Testis (tissue), 3 donors: ENCODE measurements around the gene EBP. TPM values are rescaled to one million over a fixed set of nuclear protein-coding genes. Genes with fewer than 3 reads are reported as not detected.

Experiments used
- DNase-seq: peaks from one replicate; pipeline ENCODE4 v3.0.0-alpha.2; 2019
- H3K27ac ChIP-seq, 2 donors: fragments of 200-600 bp; sonication (generic); one replicate each; pipeline ENCODE4 v1.5.1; 2019
- H3K27me3 ChIP-seq: fragments of 200-600 bp; sonication (generic); one replicate; pipeline ENCODE4 v1.5.1; 2019
- H3K36me3 ChIP-seq: fragments of 200-600 bp; sonication (generic); one replicate; pipeline ENCODE4 v1.5.1; 2017; ENCODE audit warnings: low read depth; ENCODE audit errors: missing control alignments
- H3K4me1 ChIP-seq: fragments of 200-600 bp; sonication (generic); one replicate; pipeline ENCODE4 v1.5.1; 2019
- H3K4me3 ChIP-seq, 2 donors: fragments of 200-600 bp; sonication (generic); one replicate each; pipeline ENCODE4 v1.5.1; 2017 to 2019
- H3K9me3 ChIP-seq: fragments of 200-600 bp; sonication (generic); one replicate; pipeline ENCODE4 v1.5.1; 2017
- POLR2A ChIP-seq: fragments of 450-650 bp; IDR thresholded peaks from one replicate; pipeline ENCODE4 v1.6.1; 2017; ENCODE audit warnings: antibody characterized with exemption, mild to moderate bottlenecking, moderate library complexity
- WGBS, 2 donors: methylation state at CpG; one replicate each; pipeline ENCODE4 v1.1.5; 2018; 5-methylcytosine and 5-hydroxymethylcytosine counted together
- intact Hi-C: fragments of 100-400 bp; cut with DNase I; formaldehyde crosslinking; loops from one replicate; pipeline ENCODE4 v1.15.1; 2023; ENCODE audit warnings: low total_unique reads
- polyA plus RNA-seq: library from polyadenylated mRNA; stranded (reverse); fragments of 350-450 nt; fragmentation: Illumina TruSeq; extraction: RNeasy Lipid Tissue Mini Kit (QIAGEN cat#74804); gene quantifications from one replicate; pipeline ENCODE4 v1.2.3, GENCODE V29; 2014; ENCODE audit warnings: low read depth, low replicate concordance; ENCODE audit not compliant: insufficient read depth
- total RNA-seq, 2 donors: library from RNA; depleted of rRNA; stranded (reverse); fragments of >200 nt; gene quantifications; one replicate each; pipeline ENCODE4 v1.2.3, GENCODE V29; 2016
- TF ChIP-seq, protein P1 (sequence below), 3 experiments: fragments of 450-650 bp in 2 of 3; fragments of 200-600 bp in 1 of 3; sonication (generic) in 1 of 3; IDR thresholded peaks; one replicate each; pipeline ENCODE4 v1.5.1; 2016 to 2019; ENCODE audit warnings: antibody characterized with exemption in 3 of 3, mild to moderate bottlenecking in 2 of 3, moderate library complexity in 1 of 3

Gene EBP
- total and polyA plus RNA-seq, 3 donors from 2014 or later, result 30.4 to 61.0 (median 48.8) TPM

GRCh38 chrX:48474127-48474526 lies 47.5 kb upstream of the EBP start:
- no peak for TF ChIP-seq POLR2A
- TF ChIP-seq, protein P1, sequence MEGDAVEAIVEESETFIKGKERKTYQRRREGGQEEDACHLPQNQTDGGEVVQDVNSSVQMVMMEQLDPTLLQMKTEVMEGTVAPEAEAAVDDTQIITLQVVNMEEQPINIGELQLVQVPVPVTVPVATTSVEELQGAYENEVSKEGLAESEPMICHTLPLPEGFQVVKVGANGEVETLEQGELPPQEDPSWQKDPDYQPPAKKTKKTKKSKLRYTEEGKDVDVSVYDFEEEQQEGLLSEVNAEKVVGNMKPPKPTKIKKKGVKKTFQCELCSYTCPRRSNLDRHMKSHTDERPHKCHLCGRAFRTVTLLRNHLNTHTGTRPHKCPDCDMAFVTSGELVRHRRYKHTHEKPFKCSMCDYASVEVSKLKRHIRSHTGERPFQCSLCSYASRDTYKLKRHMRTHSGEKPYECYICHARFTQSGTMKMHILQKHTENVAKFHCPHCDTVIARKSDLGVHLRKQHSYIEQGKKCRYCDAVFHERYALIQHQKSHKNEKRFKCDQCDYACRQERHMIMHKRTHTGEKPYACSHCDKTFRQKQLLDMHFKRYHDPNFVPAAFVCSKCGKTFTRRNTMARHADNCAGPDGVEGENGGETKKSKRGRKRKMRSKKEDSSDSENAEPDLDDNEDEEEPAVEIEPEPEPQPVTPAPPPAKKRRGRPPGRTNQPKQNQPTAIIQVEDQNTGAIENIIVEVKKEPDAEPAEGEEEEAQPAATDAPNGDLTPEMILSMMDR (IDR thresholded peaks at IDR 0.05), result no peak
- no peak overlapping the region for H3K4me3 ChIP-seq
- H3K36me3 ChIP-seq, result no peaks in the 10 kb centered on the region
- WGBS, 2 donors, result 10 to 62% methylated on average over 2 to 10 of the region's 10 CpGs
- H3K9me3 ChIP-seq, result no peaks in the 10 kb centered on the region
- peaks cover 7% of the 10 kb centered on the region for H3K4me1 ChIP-seq
- peak overlapping the region in 1 of 2 donors; percentile 53 for H3K27ac ChIP-seq
- H3K27me3 ChIP-seq, result no peaks in the 10 kb centered on the region
- intact Hi-C loops, result no loop called here
- no peak for DNase-seq

GRCh38 chrX:48474581-48474980 lies 47.0 kb upstream of the EBP start:
- no peak for TF ChIP-seq POLR2A
- TF ChIP-seq, protein P1 (IDR thresholded peaks at IDR 0.05), result no peak
- intact Hi-C loops, result no loop called here
- no peaks in the 10 kb centered on the region for H3K27me3 ChIP-seq
- no peak overlapping the region for H3K4me3 ChIP-seq
- no peak for DNase-seq
- H3K9me3 ChIP-seq, result no peaks in the 10 kb centered on the region
- H3K36me3 ChIP-seq, result no peaks in the 10 kb centered on the region
- WGBS, 2 donors, result 59 to 73% methylated on average over 3 to 6 of the region's 6 CpGs
- H3K4me1 ChIP-seq, result peaks cover 7% of the 10 kb centered on the region
- H3K27ac ChIP-seq, result no peak overlapping the region

GRCh38 chrX:48475296-48475695 lies 46.3 kb upstream of the EBP start:
- Histone ChIP-seq H3K27me3 (no peaks in the 10 kb centered on the region), H3K36me3 (no peaks in the 10 kb centered on the region), H3K4me3 (peak overlapping the region; percentile 70 to 75), H3K27ac (peak overlapping the region in 1 of 2 donors; percentile 72), H3K4me1 (peaks cover 7% of the 10 kb centered on the region), H3K9me3 (no peaks in the 10 kb centered on the region)
- WGBS, 2 donors, result 0 to 5% methylated on average over 5 of the region's 5 CpGs
- intact Hi-C loops, result no loop called here
- DNase-seq, result no peak
- no peak for TF ChIP-seq POLR2A
- TF ChIP-seq, protein P1 (IDR thresholded peaks at IDR 0.05), result no peak

DNA sequence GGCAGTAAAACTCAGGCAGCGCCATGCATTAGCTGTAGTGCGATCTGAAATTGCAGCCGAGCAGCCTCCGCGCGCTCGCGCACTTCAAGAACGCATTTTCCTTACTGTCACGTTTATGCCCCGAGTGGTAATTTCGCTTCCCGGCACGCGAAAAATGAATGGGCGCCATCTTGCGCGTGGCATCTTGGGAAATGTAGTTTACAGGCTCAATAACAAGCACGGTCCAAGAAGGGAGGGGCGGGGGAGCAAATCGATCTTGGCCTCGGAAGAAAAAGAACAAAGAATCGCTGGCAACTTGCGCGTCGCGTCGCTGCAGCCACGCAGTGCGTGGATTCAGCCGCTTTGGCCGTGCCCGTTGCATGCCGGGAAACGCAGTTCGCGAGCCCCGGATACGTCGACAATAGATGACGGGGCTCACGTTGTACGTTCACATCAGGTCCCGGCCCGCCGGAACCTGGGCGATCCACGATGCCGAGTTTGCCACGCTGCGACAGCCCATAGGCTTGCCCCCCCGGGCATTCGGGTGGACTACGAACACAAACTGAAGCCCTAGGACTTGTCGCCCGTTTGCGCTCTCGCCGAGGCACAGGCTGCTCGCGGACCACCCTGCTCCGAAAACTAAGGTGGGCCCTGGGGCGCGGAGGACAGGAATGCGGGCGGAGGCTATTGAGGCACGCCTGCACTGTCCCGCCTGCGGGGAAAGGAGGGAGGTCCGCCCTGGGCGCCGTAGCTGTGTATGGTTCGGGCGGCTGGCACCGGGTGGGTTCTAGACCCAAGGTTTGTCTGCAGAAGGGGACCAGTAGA lies 45.6 kb upstream of the EBP start, which contains the start of gene FTSJ1:
TSS of gene FTSJ1 (plus strand) at position 426 of the 804 bp plus-strand sequence. CDS start 1,849 bp downstream, outside the sequence.
- intact Hi-C loops, result no loop called here
- DNase-seq, result peak; percentile 95
- Histone ChIP-seq H3K27ac (peak within 1 kb of the TSS; percentile 42 to 72), H3K4me3 (peak within 1 kb of the TSS; percentile 70 to 75), H3K4me1 (peaks cover 7% of the 10 kb centered on the region), H3K27me3 (no peaks in the 10 kb centered on the region), H3K9me3 (no peaks in the 10 kb centered on the region), H3K36me3 (no peaks in the 10 kb centered on the region)
- WGBS, 2 donors, result 0% methylated on average over 15 to 45 of the region's 75 CpGs
- TF ChIP-seq, protein P1 (IDR thresholded peaks at IDR 0.05), result no peak
- no peak for TF ChIP-seq POLR2A
